GM18499 (cell line): ENCODE measurements around the gene ABHD8.

Source experiments
- ATAC-seq: cut with Tn5 transposase; IDR thresholded peaks from one replicate; pipeline ENCODE4 v1.9.1; 2021; ENCODE audit warnings: moderate number of reproducible peaks; ENCODE audit not compliant: insufficient read depth, unreplicated experiment

Gene ABHD8

DNA sequence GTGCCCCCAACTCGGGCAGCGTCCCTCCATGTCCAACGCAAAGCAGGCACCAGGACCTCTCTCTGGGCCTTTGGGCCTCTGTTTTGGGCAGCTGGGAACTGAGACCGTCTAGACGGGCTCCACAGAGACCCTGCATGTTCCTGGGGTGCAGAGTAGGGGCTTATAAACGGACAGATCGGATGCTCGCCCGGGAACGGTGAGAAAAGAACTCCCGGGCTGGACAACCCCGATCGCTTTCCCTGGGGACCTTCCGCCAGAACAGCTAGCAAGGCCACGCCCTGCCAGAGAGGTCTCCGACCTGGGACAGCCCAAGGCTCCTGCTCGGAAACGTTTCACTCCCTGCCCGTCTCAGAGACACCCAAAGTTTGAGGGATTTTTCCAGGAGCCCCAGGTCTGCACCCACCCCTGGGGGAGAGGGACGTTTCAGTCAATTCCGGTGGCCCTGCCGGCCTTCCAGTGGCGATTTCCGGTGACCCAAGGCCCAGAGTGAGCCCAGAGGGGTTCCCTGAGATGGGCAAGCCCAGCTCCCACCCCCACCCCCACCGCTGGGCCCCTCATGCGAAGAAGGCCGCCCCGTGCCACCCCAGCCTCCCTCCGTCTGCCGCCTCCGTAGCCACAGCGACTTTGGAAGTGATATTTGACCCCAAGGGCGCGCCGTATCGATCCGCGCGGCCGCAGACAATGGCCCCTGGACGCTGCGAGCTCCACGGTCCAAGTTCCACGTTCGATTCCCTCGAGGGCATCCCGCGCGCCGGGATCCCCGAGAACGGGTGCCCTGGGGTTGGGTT lies 59.2 kb downstream of the ABHD8 start:
- ATAC-seq, result no peak

DNA sequence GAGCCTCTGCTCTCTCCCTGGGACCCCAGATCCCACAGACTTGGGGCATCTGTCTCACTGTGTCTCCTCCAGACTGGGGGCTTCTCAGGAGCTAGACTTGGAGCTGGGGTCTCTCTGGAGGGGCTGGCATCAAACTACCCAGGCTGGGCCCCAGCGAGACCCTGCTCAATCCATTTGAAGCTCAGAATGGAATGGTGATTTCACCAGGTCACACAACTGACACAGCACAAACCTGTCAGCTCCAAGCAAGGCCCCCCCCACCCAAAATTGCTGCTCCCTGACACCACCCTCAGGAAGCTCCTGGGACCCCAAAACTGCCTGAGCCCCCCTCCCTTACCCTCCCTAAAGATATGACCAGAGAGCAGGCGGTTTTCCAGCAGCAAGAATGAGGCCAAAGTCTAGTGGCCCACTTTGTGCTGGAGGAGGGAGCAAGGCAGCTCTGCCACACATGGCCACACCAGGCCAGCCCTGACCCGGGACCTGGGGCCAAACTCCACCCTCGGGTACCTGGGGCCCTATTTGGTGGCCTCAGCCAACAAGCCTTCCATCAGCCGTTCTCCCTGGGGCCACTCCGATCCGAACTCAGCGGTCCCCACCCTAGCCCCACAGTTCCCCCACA lies 59.9 kb downstream of the ABHD8 start:
- no peak for ATAC-seq

- ATAC-seq, result no peak
These were observed 60.6 kb downstream of the ABHD8 start for GRCh38 chr19:17242431-17243208.
